Liver (tissue), 3 donors: ENCODE results near the gene CNDP2.

ENCODE experiments used
- CTCF ChIP-seq: fragments of 150-350 bp; IDR thresholded peaks from 2 replicates; pipeline ENCODE4 v1.5.1; 2017; ENCODE audit warnings: improper control_type of control experiment, low read depth, low read length; ENCODE audit not compliant: missing input control
- FOXA1 ChIP-seq: IDR thresholded peaks from 2 replicates; pipeline ENCODE4 v1.6.1; 2016; ENCODE audit warnings: antibody characterized with exemption
- MAX ChIP-seq: IDR thresholded peaks from 2 replicates; pipeline ENCODE4 v1.6.1; 2016; ENCODE audit warnings: antibody characterized with exemption
- NR2F2 ChIP-seq: IDR thresholded peaks from 2 replicates; pipeline ENCODE4 v1.6.1; 2016; ENCODE audit warnings: antibody characterized with exemption
- REST ChIP-seq: IDR thresholded peaks from 2 replicates; pipeline ENCODE4 v1.6.1; 2016; ENCODE audit warnings: antibody characterized with exemption, mild to moderate bottlenecking
- RXRA ChIP-seq, 2 donors: IDR thresholded peaks; 2 replicates each; pipeline ENCODE4 v1.6.1; 2017 to 2018; ENCODE audit warnings: antibody characterized with exemption in 2 of 2, mild to moderate bottlenecking in 1 of 2
- TAF1 ChIP-seq: conservative IDR thresholded peaks from 2 replicates; pipeline ENCODE4 v1.6.1; 2016; ENCODE audit warnings: antibody characterized with exemption, mild to moderate bottlenecking
- donor health status: healthy.
- donor health status: healthy.

GRCh38 chr18:74551936-74552555 is 55.9 kb downstream of the CNDP2 start:
- peak; percentile 77 for TF ChIP-seq CTCF
- TF ChIP-seq RXRA (IDR thresholded peaks at IDR 0.05): no peak
- TF ChIP-seq NR2F2: no peak
- TF ChIP-seq TAF1: peak; percentile 20
- no peak for TF ChIP-seq REST
- no peak for TF ChIP-seq FOXA1
- TF ChIP-seq MAX: no peak
